CD8-positive, alpha-beta memory T cell (primary cell): ENCODE results near the gene LRTM2. TPM values are rescaled to one million over a fixed set of nuclear protein-coding genes. Genes with fewer than 3 reads are reported as not detected.

ENCODE experiments used
- CTCF ChIA-PET: fragments of 350-600 bp; sonication (Branson Sonifier 250); formaldehyde crosslinking; loops from one replicate; lab custom pipeline; 2021; ENCODE audit warnings: antibody characterized with exemption; lab: Charles Lee
- POLR2A ChIA-PET: fragments of 350-600 bp; sonication (Branson Sonifier 250); formaldehyde crosslinking; loops from one replicate; lab custom pipeline; 2021; ENCODE audit warnings: antibody characterized with exemption; lab: Charles Lee
- DNase-seq, 5 donors: peaks; one replicate each; pipeline versions ENCODE4 v3.0.0 to v3.0.0-alpha.2; 2020 to 2022; ENCODE audit warnings: mixed read lengths in 1 of 5
- H3K27ac ChIP-seq: one replicate; pipeline ENCODE4 v1.7.0; 2013; ENCODE audit warnings: low read depth, mild to moderate bottlenecking, low read length, moderate library complexity
- H3K27me3 ChIP-seq: 2 replicates; pipeline ENCODE4 v1.7.0; 2013; ENCODE audit warnings: low read length, mild to moderate bottlenecking; ENCODE audit not compliant: insufficient read depth, poor library complexity, severe bottlenecking
- H3K36me3 ChIP-seq: 2 replicates; pipeline ENCODE4 v1.7.0; 2013; ENCODE audit warnings: mild to moderate bottlenecking, low read length, moderate library complexity; ENCODE audit not compliant: insufficient read depth
- H3K4me1 ChIP-seq: 2 replicates; pipeline ENCODE4 v1.7.0; 2013; ENCODE audit warnings: mild to moderate bottlenecking, low read length, moderate library complexity; ENCODE audit not compliant: insufficient read depth
- H3K4me3 ChIP-seq: 2 replicates; pipeline ENCODE4 v1.7.0; 2013; ENCODE audit warnings: mild to moderate bottlenecking, low read length
- H3K9me3 ChIP-seq: 2 replicates; pipeline ENCODE4 v1.7.0; 2013; ENCODE audit warnings: mild to moderate bottlenecking, low read length
- H3K27ac Mint-ChIP-seq, 8 donors: one replicate each; pipeline ENCODE4 v1.8.0; 2020 to 2021; ENCODE audit warnings: mixed read lengths in 8 of 8, mild to moderate bottlenecking in 6 of 8, inconsistent platforms in 3 of 8, moderate library complexity in 3 of 8
- H3K27me3 Mint-ChIP-seq, 2 donors: one replicate each; pipeline ENCODE4 v1.8.0; 2020 to 2021; ENCODE audit warnings: mixed read lengths in 2 of 2, mild to moderate bottlenecking in 1 of 2, moderate library complexity in 1 of 2
- H3K36me3 Mint-ChIP-seq, 3 donors: one replicate each; pipeline ENCODE4 v1.8.0; 2020 to 2021; ENCODE audit warnings: mixed read lengths in 3 of 3, inconsistent platforms in 1 of 3, mild to moderate bottlenecking in 1 of 3
- H3K4me1 Mint-ChIP-seq, 3 donors: one replicate each; pipeline ENCODE4 v1.8.0; 2020 to 2021; ENCODE audit warnings: mixed read lengths in 3 of 3, inconsistent platforms in 1 of 3, mild to moderate bottlenecking in 1 of 3
- H3K4me3 Mint-ChIP-seq, 7 donors: one replicate each; pipeline ENCODE4 v1.8.0; 2020 to 2021; ENCODE audit warnings: mixed read lengths in 7 of 7, mild to moderate bottlenecking in 6 of 7, moderate library complexity in 4 of 7, inconsistent platforms in 2 of 7
- H3K9me3 Mint-ChIP-seq, 5 donors: one replicate each; pipeline ENCODE4 v1.8.0; 2020 to 2022; ENCODE audit warnings: mixed read lengths in 5 of 5, mild to moderate bottlenecking in 3 of 5, moderate library complexity in 2 of 5, inconsistent platforms in 1 of 5
- polyA plus RNA-seq: library from polyadenylated mRNA; unstranded; fragments of 300-500 nt; fragmentation: Illumina TruSeq; gene quantifications from one replicate; pipeline ENCODE4 v1.2.3, GENCODE V29; 2021
- total RNA-seq, 2 experiments: library from RNA; stranded (reverse); gene quantifications; one replicate each; pipeline ENCODE4 v1.2.3, GENCODE V29; 2021

Gene LRTM2
- total and polyA plus RNA-seq, 3 experiments from 2014 or later, result 0.24 TPM; not detected in 2

DNA sequence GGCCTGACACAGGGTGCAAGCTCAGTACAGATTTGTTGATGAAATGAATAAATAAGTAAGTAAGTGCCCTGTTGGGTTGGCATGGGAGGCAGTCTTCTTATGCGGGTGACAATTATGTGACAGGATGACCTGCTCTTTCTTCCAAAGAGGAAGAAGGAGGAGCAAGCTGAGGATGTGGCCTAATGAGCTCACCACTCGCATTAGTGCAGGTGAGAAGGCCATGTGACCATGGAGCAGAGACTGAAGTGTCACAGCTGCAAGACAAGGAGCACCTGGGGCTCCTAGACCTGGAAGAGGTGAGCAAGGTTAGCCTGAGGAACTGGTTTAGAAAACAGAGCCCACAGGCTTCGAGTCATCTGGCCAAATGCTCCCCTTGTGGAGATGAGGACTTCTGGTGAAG, 34.9 kb downstream of the LRTM2 start:
- ChIA-PET POLR2A (no interaction called here), CTCF (no interaction called here)
- H3K27ac ChIP-seq, result no peak overlapping the region
- H3K4me3 Mint-ChIP-seq, result peak overlapping the region in 1 of 7 donors; percentile 26
- H3K27ac Mint-ChIP-seq, result peak overlapping the region in 4 of 8 donors; percentile 2 to 15 (median 4)
- no peak overlapping the region for H3K4me3 ChIP-seq
- H3K9me3 ChIP-seq, result no peaks in the 10 kb centered on the region
- no peaks in the 10 kb centered on the region for H3K36me3 ChIP-seq
- peaks cover 7 to 13% of the 10 kb centered on the region in 2 donors for H3K27me3 Mint-ChIP-seq
- H3K36me3 Mint-ChIP-seq, result no peaks in the 10 kb centered on the region
- no peak for DNase-seq
- no peaks in the 10 kb centered on the region for H3K9me3 Mint-ChIP-seq
- H3K27me3 ChIP-seq, result no peaks in the 10 kb centered on the region
- H3K4me1 Mint-ChIP-seq, result peaks cover 4 to 15% (median 8%) of the 10 kb centered on the region in 3 donors
- H3K4me1 ChIP-seq, result no peaks in the 10 kb centered on the region

DNA sequence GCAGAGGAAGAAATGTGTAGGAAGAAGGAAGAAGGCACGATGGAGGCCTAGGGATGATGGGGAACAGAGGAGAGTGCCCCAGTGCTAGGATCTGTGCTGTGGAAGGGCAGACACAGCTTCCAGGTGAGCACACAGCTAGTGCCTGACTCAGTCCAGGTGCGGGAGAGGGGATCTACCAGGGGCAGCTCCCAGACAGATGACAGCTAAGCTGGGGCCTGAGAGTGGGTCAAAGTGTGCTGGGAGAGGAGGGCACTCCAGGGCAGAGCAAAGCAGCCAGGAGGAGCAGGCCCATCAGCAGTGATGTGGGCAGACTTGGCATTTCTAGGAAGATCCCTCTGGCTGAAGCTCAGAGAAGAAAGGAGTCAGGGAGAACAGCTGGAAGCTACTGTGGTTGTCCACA, 36.7 kb downstream of the LRTM2 start:
- CTCF ChIA-PET, result no interaction called here
- Mint-ChIP-seq H3K27ac (peak overlapping the region in 1 of 8 donors; percentile 17), H3K4me3 (no peak overlapping the region), H3K4me1 (peaks cover 4 to 6% (median 5%) of the 10 kb centered on the region in 3 donors), H3K9me3 (no peaks in the 10 kb centered on the region), H3K36me3 (no peaks in the 10 kb centered on the region), H3K27me3 (peaks cover 13 to 17% of the 10 kb centered on the region in 2 donors)
- Histone ChIP-seq H3K36me3 (no peaks in the 10 kb centered on the region), H3K27ac (no peak overlapping the region), H3K27me3 (no peaks in the 10 kb centered on the region), H3K9me3 (no peaks in the 10 kb centered on the region), H3K4me3 (no peak overlapping the region), H3K4me1 (no peaks in the 10 kb centered on the region)
- POLR2A ChIA-PET, result no interaction called here
- no peak for DNase-seq

DNA sequence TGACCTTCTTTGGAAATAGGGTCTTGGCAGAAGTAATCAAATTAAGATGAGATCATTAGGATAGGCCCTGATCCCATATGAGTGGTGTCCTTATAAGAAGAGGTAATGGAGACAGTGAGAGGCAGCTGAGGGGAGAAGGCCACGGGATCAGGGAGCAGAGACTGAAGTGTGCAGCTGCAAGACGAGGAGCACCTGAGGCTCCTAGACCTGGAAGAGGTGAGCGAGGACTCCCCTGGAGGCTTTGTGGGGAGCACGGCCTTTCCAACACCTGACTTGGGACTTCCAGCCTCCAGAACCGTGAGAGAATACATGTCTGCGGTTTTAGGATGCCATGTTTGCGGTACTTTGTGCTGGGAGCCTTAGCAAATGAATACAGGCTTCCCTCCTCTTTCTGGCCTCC, 37.5 kb downstream of the LRTM2 start:
- Histone ChIP-seq H3K27ac (no peak overlapping the region), H3K27me3 (no peaks in the 10 kb centered on the region), H3K4me1 (no peaks in the 10 kb centered on the region), H3K36me3 (no peaks in the 10 kb centered on the region), H3K9me3 (no peaks in the 10 kb centered on the region), H3K4me3 (no peak overlapping the region)
- H3K4me3 Mint-ChIP-seq, result no peak overlapping the region
- ChIA-PET CTCF (no interaction called here), POLR2A (no interaction called here)
- H3K27ac Mint-ChIP-seq, result no peak overlapping the region
- no peaks in the 10 kb centered on the region for H3K9me3 Mint-ChIP-seq
- peaks cover 11 to 21% of the 10 kb centered on the region in 2 donors for H3K27me3 Mint-ChIP-seq
- no peak for DNase-seq
- H3K36me3 Mint-ChIP-seq, result no peaks in the 10 kb centered on the region
- H3K4me1 Mint-ChIP-seq, result peaks cover 4 to 6% (median 5%) of the 10 kb centered on the region in 3 donors

DNA sequence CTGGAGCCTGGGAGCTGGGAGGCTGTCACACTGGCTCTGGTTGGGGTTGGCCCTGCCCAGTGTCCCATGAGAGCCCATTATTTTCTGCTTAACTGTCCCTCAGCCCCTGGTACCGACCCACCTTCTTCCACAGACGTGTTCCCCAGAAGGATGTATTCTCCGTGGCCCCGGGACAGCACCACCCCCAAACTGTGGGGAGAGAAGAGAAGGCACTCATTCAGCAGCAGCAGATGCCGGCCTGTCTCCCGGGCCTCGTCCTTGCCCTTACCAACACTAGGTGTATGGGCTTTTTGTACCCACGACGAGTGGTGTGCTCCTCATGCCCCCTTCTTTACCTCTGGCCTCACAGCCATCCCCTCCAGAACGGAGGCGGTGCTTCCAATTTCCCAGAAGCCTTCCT, 38.1 kb downstream of the LRTM2 start:
- H3K4me3 Mint-ChIP-seq, result no peak overlapping the region
- ChIA-PET CTCF (no interaction called here), POLR2A (no interaction called here)
- peaks cover 4 to 6% (median 5%) of the 10 kb centered on the region in 3 donors for H3K4me1 Mint-ChIP-seq
- no peaks in the 10 kb centered on the region for H3K27me3 ChIP-seq
- H3K9me3 ChIP-seq, result no peaks in the 10 kb centered on the region
- no peak overlapping the region for H3K4me3 ChIP-seq
- no peak overlapping the region for H3K27ac Mint-ChIP-seq
- no peaks in the 10 kb centered on the region for H3K36me3 ChIP-seq
- H3K36me3 Mint-ChIP-seq, result no peaks in the 10 kb centered on the region
- H3K27ac ChIP-seq, result no peak overlapping the region
- DNase-seq, result no peak
- H3K4me1 ChIP-seq, result no peaks in the 10 kb centered on the region
- H3K27me3 Mint-ChIP-seq, result peaks cover 9 to 23% of the 10 kb centered on the region in 2 donors
- H3K9me3 Mint-ChIP-seq, result no peaks in the 10 kb centered on the region

DNA sequence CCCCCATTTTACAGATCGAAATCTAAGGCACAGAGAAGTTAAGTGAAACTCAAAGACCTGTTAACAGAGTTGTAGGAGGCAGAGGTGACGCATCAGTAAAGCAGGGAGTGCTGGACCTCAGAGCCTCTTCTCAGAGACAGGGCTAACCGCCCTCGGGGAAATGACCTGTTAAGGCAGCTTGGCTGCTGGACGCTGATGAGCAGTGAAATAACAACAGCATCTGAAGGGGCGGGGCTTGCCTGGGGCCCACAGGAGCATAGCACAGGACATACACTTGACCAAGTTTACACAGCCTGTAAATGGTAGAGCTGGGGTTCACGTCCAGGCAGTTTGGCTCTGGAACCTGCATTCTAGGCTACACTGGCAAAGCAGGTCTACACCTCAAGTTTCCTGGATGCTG, 39.3 kb downstream of the LRTM2 start:
- Mint-ChIP-seq H3K27ac (no peak overlapping the region), H3K27me3 (peaks cover 7 to 30% of the 10 kb centered on the region in 2 donors), H3K4me1 (peaks cover 4 to 6% (median 5%) of the 10 kb centered on the region in 3 donors), H3K36me3 (no peaks in the 10 kb centered on the region), H3K4me3 (no peak overlapping the region), H3K9me3 (no peaks in the 10 kb centered on the region)
- ChIA-PET CTCF (no interaction called here), POLR2A (no interaction called here)
- Histone ChIP-seq H3K9me3 (no peaks in the 10 kb centered on the region), H3K27ac (no peak overlapping the region), H3K27me3 (no peaks in the 10 kb centered on the region), H3K4me1 (no peaks in the 10 kb centered on the region), H3K36me3 (no peaks in the 10 kb centered on the region), H3K4me3 (no peak overlapping the region)
- no peak for DNase-seq

DNA sequence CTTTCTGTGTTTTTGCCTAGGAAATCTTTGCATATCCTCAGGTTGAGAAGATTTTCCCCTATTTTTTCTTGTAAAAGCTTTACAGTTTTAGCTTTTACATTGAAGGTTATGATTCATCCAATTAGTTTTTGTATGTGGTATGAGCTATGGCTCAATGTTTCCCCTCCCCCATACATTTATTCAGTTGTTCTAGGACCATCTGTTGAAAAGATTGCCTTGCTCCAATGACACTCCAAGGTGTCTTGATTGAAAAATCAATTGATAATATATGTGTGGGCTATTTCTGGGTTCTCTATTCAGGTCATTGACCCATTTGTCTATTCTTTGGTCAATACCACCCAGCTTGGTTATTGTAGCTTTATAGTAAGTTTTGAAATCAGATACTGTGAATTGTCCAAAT, 42.6 kb downstream of the LRTM2 start:
- ChIA-PET POLR2A (no interaction called here), CTCF (no interaction called here)
- Mint-ChIP-seq H3K9me3 (no peaks in the 10 kb centered on the region), H3K4me3 (no peak overlapping the region), H3K4me1 (no peaks in the 10 kb centered on the region), H3K27me3 (peaks cover 9 to 52% of the 10 kb centered on the region in 2 donors), H3K27ac (no peak overlapping the region), H3K36me3 (no peaks in the 10 kb centered on the region)
- H3K9me3 ChIP-seq, result no peaks in the 10 kb centered on the region
- H3K27me3 ChIP-seq, result no peaks in the 10 kb centered on the region
- H3K36me3 ChIP-seq, result no peaks in the 10 kb centered on the region
- no peak for DNase-seq
- H3K4me1 ChIP-seq, result no peaks in the 10 kb centered on the region
- no peak overlapping the region for H3K27ac ChIP-seq
- no peak overlapping the region for H3K4me3 ChIP-seq

DNA sequence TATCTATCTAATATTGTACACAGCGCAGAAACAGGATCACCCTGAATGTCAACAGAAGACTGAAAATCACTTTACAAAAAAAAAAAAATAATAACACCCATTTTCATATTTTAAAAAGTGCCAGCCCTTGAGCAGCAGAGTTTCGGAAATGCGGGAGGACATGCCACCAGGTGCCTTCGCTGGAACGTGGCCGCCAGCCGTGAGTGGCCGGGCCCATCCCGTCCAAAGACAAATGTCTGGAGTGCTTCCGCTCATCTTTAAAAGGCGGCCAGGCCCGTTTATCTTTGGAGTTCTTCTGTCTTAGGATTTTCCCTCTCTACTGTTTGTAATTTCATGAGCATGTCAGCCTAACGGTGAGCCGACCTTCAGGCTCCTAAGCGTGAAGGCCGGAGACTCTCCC, 43.5 kb downstream of the LRTM2 start:
- Histone ChIP-seq H3K27me3 (no peaks in the 10 kb centered on the region), H3K9me3 (no peaks in the 10 kb centered on the region), H3K4me1 (no peaks in the 10 kb centered on the region), H3K27ac (no peak overlapping the region), H3K4me3 (no peak overlapping the region), H3K36me3 (no peaks in the 10 kb centered on the region)
- Mint-ChIP-seq H3K36me3 (no peaks in the 10 kb centered on the region), H3K27me3 (peaks cover 12 to 54% of the 10 kb centered on the region in 2 donors), H3K4me1 (no peaks in the 10 kb centered on the region), H3K9me3 (no peaks in the 10 kb centered on the region), H3K27ac (peak overlapping the region in 1 of 8 donors; percentile 29), H3K4me3 (no peak overlapping the region)
- no peak for DNase-seq
- ChIA-PET POLR2A (no interaction called here), CTCF (no interaction called here)

DNA sequence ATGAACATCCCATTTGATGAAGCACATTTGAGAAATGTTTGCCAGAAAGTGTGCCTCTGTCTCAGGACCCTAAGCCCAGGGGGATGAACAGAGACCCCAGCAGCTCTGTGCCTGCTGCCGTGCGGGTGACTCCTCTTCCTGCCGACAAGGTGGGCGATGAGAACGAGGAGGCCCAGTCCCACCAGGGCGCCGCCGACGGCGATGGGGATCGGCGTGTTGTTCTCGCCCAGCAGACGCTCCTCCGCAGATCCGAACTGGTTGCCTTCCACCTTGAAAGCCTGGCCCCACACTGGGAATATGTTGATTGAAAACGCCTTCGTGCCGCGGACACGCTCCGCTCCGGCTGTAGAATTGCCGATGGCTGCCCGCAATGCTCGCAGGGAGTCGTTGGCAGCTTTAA, 44.1 kb downstream of the LRTM2 start:
- Mint-ChIP-seq H3K4me1 (no peaks in the 10 kb centered on the region), H3K27ac (no peak overlapping the region), H3K27me3 (peaks cover 12 to 56% of the 10 kb centered on the region in 2 donors), H3K4me3 (no peak overlapping the region), H3K9me3 (peaks cover 0 to under 1% (median 0%) of the 10 kb centered on the region in 5 donors), H3K36me3 (no peaks in the 10 kb centered on the region)
- DNase-seq, result no peak
- Histone ChIP-seq H3K9me3 (no peaks in the 10 kb centered on the region), H3K36me3 (no peaks in the 10 kb centered on the region), H3K27ac (no peak overlapping the region), H3K4me3 (no peak overlapping the region), H3K27me3 (no peaks in the 10 kb centered on the region), H3K4me1 (no peaks in the 10 kb centered on the region)
- ChIA-PET POLR2A (no interaction called here), CTCF (no interaction called here)

DNA sequence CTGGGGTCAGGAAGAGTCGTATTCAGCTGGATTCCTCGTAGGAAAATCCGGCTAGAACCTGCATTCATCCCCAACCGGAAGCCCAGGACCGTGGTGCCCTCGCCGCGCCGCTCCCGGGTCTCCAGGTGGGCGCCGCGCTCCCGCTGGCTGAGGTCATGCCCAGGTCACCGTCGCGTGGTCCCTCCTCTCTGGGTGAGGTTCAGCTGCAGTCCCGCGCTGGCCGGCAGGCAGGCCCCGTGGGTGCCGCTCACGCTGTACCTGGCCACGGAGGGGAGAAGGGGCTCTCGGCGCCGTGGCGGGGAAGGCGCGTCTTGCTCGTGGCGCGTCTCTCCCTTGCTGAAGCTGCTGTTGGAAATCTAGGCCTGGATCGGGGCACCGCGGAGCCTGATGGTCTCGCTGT, 44.5 kb downstream of the LRTM2 start:
- peaks cover 0 to 4% (median 0%) of the 10 kb centered on the region in 5 donors for H3K9me3 Mint-ChIP-seq
- no peaks in the 10 kb centered on the region for H3K36me3 Mint-ChIP-seq
- no peak for DNase-seq
- Histone ChIP-seq H3K9me3 (no peaks in the 10 kb centered on the region), H3K27ac (no peak overlapping the region), H3K4me1 (no peaks in the 10 kb centered on the region), H3K27me3 (no peaks in the 10 kb centered on the region), H3K4me3 (no peak overlapping the region), H3K36me3 (no peaks in the 10 kb centered on the region)
- peaks cover 13 to 60% of the 10 kb centered on the region in 2 donors for H3K27me3 Mint-ChIP-seq
- no peaks in the 10 kb centered on the region for H3K4me1 Mint-ChIP-seq
- ChIA-PET POLR2A (no interaction called here), CTCF (no interaction called here)
- H3K27ac Mint-ChIP-seq, result no peak overlapping the region
- no peak overlapping the region for H3K4me3 Mint-ChIP-seq
